Activated T-cell treated with anti-CD3 and anti-CD28 coated beads, Interleukin-2, amount 50 U/mL, for 72 hours (primary cell): ENCODE results near the gene CLEC4C. TPM values are rescaled to one million over a fixed set of nuclear protein-coding genes. Genes with fewer than 3 reads are reported as not detected.
"Not testable (repeated sequence)": the region's sequence is repeated elsewhere in the genome, so short reads cannot be mapped to it uniquely, and the experiment has no call there.

Experiments used
- ATAC-seq, 2 donors: fragments of 150-1000 bp; cut with Tn5 transposase; replicated peaks in 1 of 2; 2 replicates each; pipeline ENCODE4 v1.10.0; 2021; ENCODE audit warnings: moderate library complexity in 2 of 2, mild to moderate bottlenecking in 1 of 2
- DNase-seq, 2 donors: peaks; one replicate each; pipeline ENCODE4 v3.0.0; 2021 to 2022; ENCODE audit warnings: mixed read lengths in 1 of 2
- H3K27ac Mint-ChIP-seq: one replicate; pipeline ENCODE4 v1.8.0; 2022; ENCODE audit warnings: mild to moderate bottlenecking, moderate library complexity, mixed read lengths
- H3K27me3 Mint-ChIP-seq: one replicate; pipeline ENCODE4 v1.8.0; 2022; ENCODE audit warnings: low read depth, mixed read lengths
- H3K36me3 Mint-ChIP-seq, 2 donors: one replicate each; pipeline ENCODE4 v1.8.0; 2022; ENCODE audit warnings: mixed read lengths in 2 of 2, mild to moderate bottlenecking in 1 of 2; ENCODE audit not compliant: insufficient read depth in 2 of 2
- H3K4me1 Mint-ChIP-seq: one replicate; pipeline ENCODE4 v1.8.0; 2022; ENCODE audit warnings: low read depth, mixed read lengths
- H3K4me3 Mint-ChIP-seq, 2 donors: one replicate each; pipeline ENCODE4 v1.8.0; 2022; ENCODE audit warnings: mild to moderate bottlenecking in 2 of 2, mixed read lengths in 2 of 2, moderate library complexity in 2 of 2
- H3K9me3 Mint-ChIP-seq, 2 donors: one replicate each; pipeline ENCODE4 v1.8.0; 2022; ENCODE audit warnings: mixed read lengths in 2 of 2
- total RNA-seq, 2 donors: library from RNA; stranded (reverse); gene quantifications; one replicate each; pipeline ENCODE4 v1.2.3, GENCODE V29; 2022

Gene CLEC4C, protein sequence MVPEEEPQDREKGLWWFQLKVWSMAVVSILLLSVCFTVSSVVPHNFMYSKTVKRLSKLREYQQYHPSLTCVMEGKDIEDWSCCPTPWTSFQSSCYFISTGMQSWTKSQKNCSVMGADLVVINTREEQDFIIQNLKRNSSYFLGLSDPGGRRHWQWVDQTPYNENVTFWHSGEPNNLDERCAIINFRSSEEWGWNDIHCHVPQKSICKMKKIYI
- not detected for total RNA-seq

GRCh38 chr12:7747246-7747645 is at the start of gene CLEC4C:
Gene CLEC4C (minus strand): TSS chr12:7747375. CDS start chr12:7747348, 27 bp downstream.
- no peak for ATAC-seq
- Mint-ChIP-seq H3K4me1 (no peaks in the 10 kb centered on the region), H3K27me3 (no peaks in the 10 kb centered on the region), H3K9me3 (peaks cover 0 to 2% of the 10 kb centered on the region in 2 donors), H3K36me3 (no peaks in the 10 kb centered on the region), H3K27ac (no peak within 1 kb of the TSS), H3K4me3 (no peak within 1 kb of the TSS)
- DNase-seq, result no peak

- no peak overlapping the region for H3K4me3 Mint-ChIP-seq
- no peaks in the 10 kb centered on the region for H3K27me3 Mint-ChIP-seq
- H3K27ac Mint-ChIP-seq, result no peak overlapping the region
- no peaks in the 10 kb centered on the region for H3K9me3 Mint-ChIP-seq
- no peaks in the 10 kb centered on the region for H3K4me1 Mint-ChIP-seq
- ATAC-seq (no peak), DNase-seq (no peak)
- no peaks in the 10 kb centered on the region for H3K36me3 Mint-ChIP-seq
Observed at GRCh38 chr12:7793211-7793610, 46.0 kb upstream of the CLEC4C start.

DNA sequence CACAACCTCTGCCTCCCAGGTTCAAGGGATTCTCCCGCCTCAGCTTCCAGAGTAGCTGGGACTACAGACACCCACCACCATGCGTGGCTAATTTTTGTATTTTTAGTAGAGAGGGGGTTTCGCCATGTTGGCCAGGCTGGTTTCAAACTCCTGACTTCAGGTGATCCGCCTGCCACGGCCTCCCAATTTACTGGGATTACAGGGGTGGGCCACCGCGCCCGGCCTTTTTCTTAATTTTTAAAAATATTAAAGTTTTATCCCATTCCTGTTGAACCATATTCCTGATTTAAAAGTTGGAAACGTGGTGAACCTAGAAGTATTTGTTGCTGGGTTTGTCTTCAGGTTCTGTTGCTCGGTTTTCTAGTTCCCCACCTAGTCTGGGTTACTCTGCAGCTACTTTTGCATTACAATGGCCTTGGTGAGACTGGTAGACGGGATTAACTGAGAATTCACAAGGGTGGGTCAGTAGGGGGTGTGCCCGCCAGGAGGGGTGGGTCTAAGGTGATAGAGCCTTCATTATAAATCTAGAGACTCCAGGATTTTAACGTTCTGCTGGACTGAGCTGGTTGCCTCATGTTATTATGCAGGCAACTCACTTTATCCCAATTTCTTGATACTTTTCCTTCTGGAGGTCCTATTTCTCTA is 41.8 kb upstream of the CLEC4C start, which contains the start of gene NANOG:
Gene NANOG (plus strand): TSS at position 519 of the 645 bp plus-strand sequence. CDS start 213 bp downstream, outside the sequence.
- not testable (repeated sequence) for H3K36me3 Mint-ChIP-seq, ATAC-seq, H3K27ac Mint-ChIP-seq, H3K4me1 Mint-ChIP-seq, H3K27me3 Mint-ChIP-seq, H3K4me3 Mint-ChIP-seq, DNase-seq, H3K9me3 Mint-ChIP-seq

- Mint-ChIP-seq H3K4me3 (no peak overlapping the region), H3K36me3 (no peaks in the 10 kb centered on the region), H3K27ac (no peak overlapping the region), H3K4me1 (no peaks in the 10 kb centered on the region), H3K9me3 (no peaks in the 10 kb centered on the region), H3K27me3 (peaks cover 9% of the 10 kb centered on the region)
- no peak for DNase-seq
- no peak for ATAC-seq
Observed at GRCh38 chr12:7788294-7788660, 41.1 kb upstream of the CLEC4C start.

DNA sequence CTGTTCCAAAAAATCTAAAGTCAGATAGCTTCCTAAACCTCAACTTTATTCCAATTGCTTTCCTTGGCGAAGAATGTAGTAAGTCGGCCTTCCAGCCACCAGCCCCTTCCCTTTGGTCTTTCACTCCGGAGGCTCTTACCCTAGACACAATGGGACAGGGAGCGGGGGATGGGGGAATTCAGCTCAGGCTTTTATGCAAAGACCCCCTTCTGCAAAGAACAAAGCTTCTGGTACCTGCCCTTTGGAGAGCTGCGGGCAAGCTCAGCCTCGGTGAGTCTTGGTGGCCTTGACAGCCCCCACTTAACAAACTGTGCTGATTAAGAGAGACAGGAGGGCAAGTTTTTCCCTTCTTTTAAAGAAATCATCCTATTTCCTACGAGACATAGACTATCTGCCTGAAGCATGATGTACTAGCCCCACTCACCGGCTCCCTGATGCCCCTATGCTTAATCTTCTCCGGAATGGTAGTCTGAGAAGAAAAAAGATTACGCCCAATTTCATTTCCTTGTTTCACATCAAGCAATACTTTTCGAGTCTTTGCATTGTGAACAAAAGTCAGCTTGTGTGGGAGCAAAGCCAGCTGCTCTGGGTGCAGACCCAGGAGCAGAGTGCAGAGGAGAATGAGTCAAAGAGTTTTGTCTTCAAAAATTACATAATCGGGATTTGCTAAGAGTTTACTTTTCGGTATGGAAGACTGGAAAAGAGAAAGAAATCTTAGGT is 40.6 kb upstream of the CLEC4C start:
- no peaks in the 10 kb centered on the region for H3K9me3 Mint-ChIP-seq
- H3K27ac Mint-ChIP-seq, result no peak overlapping the region
- no peak overlapping the region for H3K4me3 Mint-ChIP-seq
- peaks cover 9% of the 10 kb centered on the region for H3K27me3 Mint-ChIP-seq
- no peaks in the 10 kb centered on the region for H3K36me3 Mint-ChIP-seq
- DNase-seq (no peak), ATAC-seq (no peak)
- H3K4me1 Mint-ChIP-seq, result no peaks in the 10 kb centered on the region

DNA sequence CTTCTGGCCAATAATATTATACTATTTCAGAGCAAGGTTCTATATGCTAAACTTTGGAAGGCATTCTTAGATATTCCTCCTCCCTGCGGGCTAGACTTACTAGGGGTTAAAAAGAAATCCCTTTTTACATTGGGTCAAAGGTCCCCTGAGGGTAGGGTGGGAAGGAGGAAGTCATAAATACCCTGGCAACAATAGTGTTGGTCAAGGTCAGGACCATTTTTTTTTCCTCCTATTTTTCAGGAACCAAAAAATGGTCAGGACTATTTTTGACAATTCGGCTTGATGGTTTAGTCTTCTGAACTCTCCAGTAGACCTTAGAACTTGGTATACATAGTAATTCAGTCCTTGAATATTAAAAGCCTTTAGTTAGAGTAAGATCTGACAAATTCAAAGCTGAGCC is 37.5 kb upstream of the CLEC4C start:
- DNase-seq (no peak), ATAC-seq (no peak)
- Mint-ChIP-seq H3K4me1 (no peaks in the 10 kb centered on the region), H3K4me3 (no peak overlapping the region), H3K27me3 (peaks cover 9% of the 10 kb centered on the region), H3K36me3 (no peaks in the 10 kb centered on the region), H3K9me3 (no peaks in the 10 kb centered on the region), H3K27ac (no peak overlapping the region)

DNA sequence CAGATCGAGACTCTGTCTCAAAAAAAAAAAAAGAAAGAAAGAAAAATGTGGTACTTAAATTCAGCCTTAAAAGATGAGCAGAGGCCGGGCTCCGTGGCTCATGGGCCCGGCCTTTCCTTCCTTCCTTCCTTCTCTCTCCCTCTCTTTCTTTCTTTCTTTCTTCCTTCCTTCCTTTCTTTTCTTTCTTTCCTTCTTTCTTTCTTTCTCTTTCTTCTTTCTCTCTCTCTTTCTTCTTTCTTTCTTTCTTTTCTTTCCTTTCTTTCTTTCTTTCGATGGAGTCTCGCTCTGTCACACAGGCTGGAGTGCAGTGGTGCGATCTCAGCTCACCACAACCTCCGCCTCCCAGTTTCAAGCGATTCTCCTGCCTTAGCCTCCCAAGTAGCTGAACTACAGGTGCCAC is 36.3 kb upstream of the CLEC4C start:
- H3K27me3 Mint-ChIP-seq, H3K9me3 Mint-ChIP-seq, H3K36me3 Mint-ChIP-seq, DNase-seq, ATAC-seq, H3K4me1 Mint-ChIP-seq, H3K4me3 Mint-ChIP-seq, H3K27ac Mint-ChIP-seq: not testable (repeated sequence)

DNA sequence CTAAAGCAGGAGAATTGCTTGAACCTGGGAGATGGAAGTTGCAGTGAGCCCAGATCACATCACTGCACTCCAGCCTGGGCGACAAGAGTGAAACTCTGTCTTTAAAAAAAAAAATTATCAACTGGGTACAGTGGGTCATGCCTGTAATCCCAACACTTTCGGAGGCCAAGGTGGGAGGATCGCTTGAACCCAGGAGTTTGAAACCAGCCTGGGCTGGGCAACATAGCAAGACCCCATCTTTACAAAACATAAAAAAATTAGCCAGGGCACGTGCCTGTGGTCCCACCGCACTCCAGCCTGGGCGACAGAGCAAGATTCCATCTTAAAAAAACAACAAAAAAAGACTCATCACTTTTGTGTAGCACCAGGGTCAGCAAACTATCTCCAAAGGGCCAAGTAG is 34.9 kb upstream of the CLEC4C start:
- Mint-ChIP-seq H3K27me3 (peaks cover 6% of the 10 kb centered on the region), H3K27ac (no peak overlapping the region), H3K4me1 (no peaks in the 10 kb centered on the region), H3K36me3 (no peaks in the 10 kb centered on the region), H3K4me3 (no peak overlapping the region), H3K9me3 (no peaks in the 10 kb centered on the region)
- ATAC-seq, result no peak
- DNase-seq, result no peak

DNA sequence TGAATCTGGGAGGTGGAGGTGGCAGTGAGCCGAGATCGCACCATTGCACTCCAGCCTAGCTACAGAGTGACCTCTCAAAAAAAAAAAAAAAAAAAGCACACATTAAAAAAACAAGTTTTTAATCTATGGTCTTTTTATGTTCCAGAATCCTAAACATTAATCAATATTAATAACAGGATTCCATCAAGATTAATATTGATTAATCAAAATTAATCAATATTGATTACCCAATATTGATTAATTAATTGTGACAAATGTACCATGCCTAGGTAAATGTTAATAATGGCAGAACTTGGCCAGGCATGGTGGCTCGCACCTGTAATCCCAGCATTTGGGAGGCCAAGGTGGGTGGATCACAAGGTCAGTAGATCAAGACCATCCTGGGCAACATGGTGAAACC is 34.1 kb upstream of the CLEC4C start:
- no peak for DNase-seq
- no peaks in the 10 kb centered on the region for H3K9me3 Mint-ChIP-seq
- no peaks in the 10 kb centered on the region for H3K4me1 Mint-ChIP-seq
- H3K27me3 Mint-ChIP-seq, result no peaks in the 10 kb centered on the region
- no peak overlapping the region for H3K27ac Mint-ChIP-seq
- H3K36me3 Mint-ChIP-seq, result no peaks in the 10 kb centered on the region
- no peak for ATAC-seq
- H3K4me3 Mint-ChIP-seq, result no peak overlapping the region

DNA sequence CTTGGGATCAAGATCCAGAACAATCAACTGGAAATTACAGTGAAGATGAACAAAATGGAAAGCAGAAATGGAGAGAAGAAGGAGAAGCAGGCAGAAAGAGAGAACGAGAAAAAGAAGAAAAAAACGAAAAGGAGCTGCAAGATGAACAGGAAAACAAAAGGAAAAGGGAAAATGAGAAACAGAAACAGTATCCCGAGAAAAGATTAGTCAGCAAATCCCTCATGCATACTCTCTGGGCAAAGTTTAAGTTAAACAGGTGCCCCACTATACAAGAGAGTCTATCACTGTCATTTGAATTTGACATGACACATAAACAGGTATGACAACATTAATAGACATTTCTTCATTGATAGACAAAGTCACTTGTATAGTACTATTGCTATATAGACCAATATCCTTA is 22.8 kb upstream of the CLEC4C start:
- DNase-seq (no peak), ATAC-seq (no peak)
- Mint-ChIP-seq H3K27me3 (no peaks in the 10 kb centered on the region), H3K27ac (no peak overlapping the region), H3K9me3 (no peaks in the 10 kb centered on the region), H3K36me3 (no peaks in the 10 kb centered on the region), H3K4me3 (no peak overlapping the region), H3K4me1 (no peaks in the 10 kb centered on the region)

GRCh38 chr12:7758766-7759140 is 11.6 kb upstream of the CLEC4C start:
- Mint-ChIP-seq H3K27me3 (no peaks in the 10 kb centered on the region), H3K4me1 (no peaks in the 10 kb centered on the region), H3K4me3 (no peak overlapping the region), H3K27ac (no peak overlapping the region), H3K36me3 (no peaks in the 10 kb centered on the region), H3K9me3 (no peaks in the 10 kb centered on the region)
- no peak for DNase-seq
- no peak for ATAC-seq

DNA sequence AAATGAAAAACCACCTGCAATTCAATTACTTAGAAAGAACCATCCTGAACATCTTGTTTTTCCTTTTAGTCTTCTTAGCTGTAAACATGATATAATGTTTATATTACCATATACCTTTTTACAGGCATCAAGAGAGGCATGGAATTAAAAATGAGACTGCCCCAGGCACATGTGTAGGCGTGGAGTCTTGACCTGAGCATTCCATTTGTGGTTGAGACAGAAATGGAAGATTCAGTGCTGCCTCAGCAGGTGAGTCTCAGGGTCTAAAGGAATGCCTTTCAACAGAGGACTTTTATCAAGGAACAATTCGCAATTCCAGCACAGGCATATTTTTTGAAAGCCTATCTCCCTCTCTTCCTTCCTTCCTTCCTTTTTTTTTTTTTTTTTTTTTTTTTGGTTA is 9.8 kb upstream of the CLEC4C start:
- no peaks in the 10 kb centered on the region for H3K27me3 Mint-ChIP-seq
- ATAC-seq (no peak), DNase-seq (no peak)
- H3K27ac Mint-ChIP-seq, result no peak overlapping the region
- no peaks in the 10 kb centered on the region for H3K9me3 Mint-ChIP-seq
- H3K4me3 Mint-ChIP-seq, result no peak overlapping the region
- H3K36me3 Mint-ChIP-seq, result no peaks in the 10 kb centered on the region
- no peaks in the 10 kb centered on the region for H3K4me1 Mint-ChIP-seq

GRCh38 chr12:7755668-7756067 is 8.5 kb upstream of the CLEC4C start:
- not testable (repeated sequence) for H3K9me3 Mint-ChIP-seq, H3K4me1 Mint-ChIP-seq, ATAC-seq, H3K27me3 Mint-ChIP-seq, H3K27ac Mint-ChIP-seq, H3K36me3 Mint-ChIP-seq
- H3K4me3 Mint-ChIP-seq, result peak overlapping the region in 1 of 2 donors; percentile 39
- peak in 1 of 2 donors; percentile 5 for DNase-seq
